Measurements from ENCODE around the gene SGIP1. TPM values are rescaled to one million over a fixed set of nuclear protein-coding genes. Genes with fewer than 3 reads are reported as not detected.
"Not testable (repeated sequence)": the region's sequence is repeated elsewhere in the genome, so short reads cannot be mapped to it uniquely, and the experiment has no call there.

Gene SGIP1
- total RNA-seq, 1 donor from 2014 or later = 1.9 TPM

DNA sequence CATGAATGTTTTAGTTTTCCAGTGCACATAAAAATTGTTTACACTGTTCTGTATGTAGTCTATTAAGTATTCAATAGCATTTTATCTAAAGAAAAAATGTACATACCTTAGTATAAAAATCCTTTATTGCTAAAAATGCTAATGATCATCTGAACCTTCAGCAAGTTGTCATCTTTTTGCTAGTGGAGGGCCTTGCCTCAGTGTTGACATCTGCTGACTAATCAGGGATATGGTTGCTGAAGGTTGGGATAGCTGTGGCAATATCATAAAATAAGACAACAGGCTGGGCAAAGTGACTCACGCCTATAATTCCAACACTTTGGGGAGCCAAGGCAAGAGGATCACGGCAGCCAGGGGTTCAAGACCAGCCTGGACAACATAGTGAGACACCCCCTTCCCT is 227.3 kb downstream of the SGIP1 start:
- DNase-seq (ENCODE audit: low read depth) = peak; percentile 5

DNA sequence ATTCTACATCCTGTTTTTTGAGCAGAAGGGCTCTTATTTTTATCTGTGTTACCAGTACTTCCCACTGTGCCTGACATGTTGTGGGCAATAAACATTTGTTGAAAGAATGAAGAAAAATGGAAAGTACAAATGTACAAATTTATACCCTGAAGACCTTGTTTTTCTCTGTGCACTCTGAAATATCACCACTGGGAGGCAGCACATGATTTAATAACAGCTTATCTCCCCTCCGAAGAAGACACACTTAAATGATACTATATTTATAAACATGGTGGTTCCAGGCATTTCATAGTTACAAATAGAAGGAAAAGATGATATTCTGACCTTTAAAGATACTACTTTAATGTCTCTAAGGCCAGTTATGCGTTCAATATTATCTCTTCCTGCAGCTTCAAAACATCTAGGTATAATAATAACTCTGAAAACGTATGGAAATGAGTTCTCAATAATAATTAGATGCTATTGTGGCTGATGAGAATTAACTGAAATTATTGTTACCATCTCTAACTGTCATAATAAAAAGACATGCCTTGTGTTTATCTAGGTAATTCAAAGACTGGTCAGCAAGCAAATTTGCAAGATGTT is 231.1 kb downstream of the SGIP1 start:
- DNase-seq (ENCODE audit: low read depth) = peak; percentile 74

DNA sequence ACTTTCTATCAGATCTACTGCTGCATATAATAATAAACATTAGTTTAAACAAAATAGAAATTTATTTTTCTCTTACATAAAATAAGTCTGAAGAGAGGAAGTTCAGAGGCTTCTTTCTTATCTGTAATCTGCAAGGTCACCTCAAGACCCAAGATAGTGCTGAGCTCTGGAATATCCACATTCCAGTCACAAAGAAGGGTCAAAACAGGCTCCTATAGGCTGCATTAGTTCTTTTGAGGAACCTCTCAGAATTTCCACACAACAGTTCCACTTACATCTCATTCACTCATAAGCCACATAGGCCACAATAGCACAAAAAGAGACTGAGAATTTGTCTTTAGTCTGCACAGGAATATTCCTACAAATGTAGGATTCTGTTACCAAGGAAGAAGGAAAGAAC is 233.7 kb downstream of the SGIP1 start:
- no peak for DNase-seq (ENCODE audit: low read depth)

DNA sequence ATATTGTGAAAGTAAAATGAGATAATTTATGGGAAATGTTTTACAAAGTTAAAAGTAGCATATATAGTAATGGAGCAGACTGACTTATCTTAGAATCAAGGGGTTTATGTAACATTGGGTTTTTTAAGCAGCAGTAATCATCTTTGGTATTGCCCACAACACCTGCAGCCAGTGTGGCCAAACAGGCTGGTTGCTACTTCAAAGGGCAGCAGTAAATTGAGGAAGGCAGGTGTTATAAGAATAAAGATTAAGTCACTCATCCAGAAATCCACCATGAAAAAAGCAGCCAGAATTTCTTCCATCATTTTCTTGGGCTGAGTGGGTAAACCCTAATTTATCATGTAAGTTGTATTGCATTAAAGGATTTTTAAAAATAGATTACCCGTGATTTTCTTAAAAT is 235.0 kb downstream of the SGIP1 start:
- peak; percentile 6 for DNase-seq (ENCODE audit: low read depth)

DNA sequence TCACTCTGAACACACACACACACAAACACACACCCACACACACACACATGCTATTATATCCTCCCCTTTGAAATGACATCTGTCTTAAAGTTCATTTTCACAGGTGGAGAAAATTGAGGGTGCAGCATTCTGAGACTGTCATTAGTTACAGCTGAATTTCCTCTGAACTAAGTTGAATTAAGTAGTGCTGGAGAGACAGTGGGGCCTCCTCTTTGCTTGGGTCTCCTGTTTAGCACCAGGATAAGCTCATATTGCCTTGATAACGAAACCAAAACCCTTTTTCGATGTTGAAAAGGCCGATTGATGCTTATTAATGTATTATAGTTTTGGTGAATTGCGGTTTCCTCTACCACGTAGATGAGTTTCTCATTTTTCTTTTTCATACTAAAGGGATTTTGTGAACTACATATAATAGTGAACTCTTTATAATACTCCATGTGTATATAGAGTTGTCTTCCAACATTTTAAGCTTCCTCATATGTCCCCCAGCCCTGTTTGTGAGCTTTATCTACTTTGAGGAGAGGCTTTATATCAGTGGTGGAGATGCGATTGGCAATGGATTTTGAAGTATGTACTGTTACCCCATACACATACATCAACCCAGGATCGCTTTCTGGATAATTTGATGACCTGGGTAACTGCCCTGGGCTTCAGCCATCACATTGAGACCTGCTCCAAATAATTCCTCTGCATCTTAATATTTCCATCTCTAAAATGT is 235.7 kb downstream of the SGIP1 start:
- peak; percentile 18 for DNase-seq (ENCODE audit: low read depth)

DNA sequence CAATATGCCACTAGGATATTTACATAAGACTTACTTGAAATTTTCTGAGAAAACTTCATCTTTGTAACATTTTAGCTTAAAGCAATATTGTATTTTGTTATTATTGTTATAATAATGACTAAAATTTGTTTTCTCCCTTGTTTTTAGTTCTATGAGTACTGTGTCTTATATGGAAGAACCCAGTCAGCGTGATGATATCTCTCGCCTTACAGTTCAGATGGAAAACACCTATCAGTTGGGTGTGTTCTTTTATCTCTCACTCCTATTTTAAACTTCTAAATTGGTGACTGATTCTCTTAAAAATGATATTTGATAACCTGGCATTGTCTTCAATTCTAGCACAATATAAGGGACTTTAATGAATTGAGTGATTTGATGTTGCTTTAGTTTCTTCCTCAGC is 236.3 kb downstream of the SGIP1 start:
- no peak for DNase-seq (ENCODE audit: low read depth)

DNA sequence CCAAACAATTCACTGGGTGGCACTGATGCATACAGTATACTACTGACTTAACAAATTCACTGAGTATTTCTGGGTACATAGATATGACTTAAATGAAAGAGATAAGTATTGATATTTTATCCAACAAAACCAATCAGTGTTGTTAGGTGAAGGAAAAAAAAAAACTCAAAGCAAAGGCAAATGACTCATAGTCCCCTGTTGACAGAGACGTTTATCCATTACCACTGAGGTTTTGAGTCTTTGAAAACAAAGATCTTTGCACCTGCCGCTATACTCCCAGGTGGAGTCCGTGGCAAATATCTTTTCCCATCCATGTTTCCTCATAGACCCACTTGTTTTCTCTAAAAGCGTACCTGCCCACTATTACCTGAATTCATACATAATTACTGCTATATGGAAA is 236.7 kb downstream of the SGIP1 start:
- no peak for DNase-seq (ENCODE audit: low read depth)

DNA sequence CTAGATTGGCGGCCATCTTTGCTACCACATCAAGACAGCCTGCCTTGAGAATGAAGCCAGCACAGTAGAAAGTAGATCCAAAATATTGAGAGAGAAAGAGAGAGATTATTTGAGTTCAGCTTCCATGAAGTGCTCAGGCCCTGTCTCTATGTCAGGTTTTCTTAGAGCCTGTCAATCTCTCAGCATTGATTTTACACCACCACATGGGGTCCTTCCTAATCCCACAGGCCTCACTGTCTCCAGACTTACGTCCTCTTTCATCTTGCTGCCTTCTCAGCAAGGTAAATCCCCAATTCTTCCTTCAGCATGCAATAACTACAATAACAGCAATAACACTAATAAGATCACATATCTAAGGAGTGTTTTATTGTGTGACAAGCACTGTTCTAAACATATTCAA is 239.3 kb downstream of the SGIP1 start:
- DNase-seq (ENCODE audit: low read depth) = no peak

DNA sequence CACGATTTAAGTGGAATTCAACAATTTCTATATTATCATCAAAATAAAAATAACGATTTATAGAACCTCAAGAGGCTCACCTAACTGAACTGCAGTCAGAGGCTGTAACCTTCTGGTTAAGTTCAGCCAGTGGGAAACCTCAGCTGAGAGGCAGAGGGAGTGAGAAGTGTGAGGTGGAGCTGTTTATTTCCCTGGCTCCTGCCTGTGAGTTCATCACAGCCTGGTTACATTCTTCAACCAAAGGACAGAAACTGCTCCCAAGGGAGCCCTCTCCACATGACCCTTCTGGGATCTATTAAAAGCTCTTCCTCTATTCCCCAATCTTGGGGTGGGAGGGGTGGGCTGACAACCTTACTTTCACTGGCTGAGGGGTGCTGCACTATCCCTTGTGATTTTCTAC is 240.5 kb downstream of the SGIP1 start:
- peak; percentile 30 for DNase-seq (ENCODE audit: low read depth)

DNA sequence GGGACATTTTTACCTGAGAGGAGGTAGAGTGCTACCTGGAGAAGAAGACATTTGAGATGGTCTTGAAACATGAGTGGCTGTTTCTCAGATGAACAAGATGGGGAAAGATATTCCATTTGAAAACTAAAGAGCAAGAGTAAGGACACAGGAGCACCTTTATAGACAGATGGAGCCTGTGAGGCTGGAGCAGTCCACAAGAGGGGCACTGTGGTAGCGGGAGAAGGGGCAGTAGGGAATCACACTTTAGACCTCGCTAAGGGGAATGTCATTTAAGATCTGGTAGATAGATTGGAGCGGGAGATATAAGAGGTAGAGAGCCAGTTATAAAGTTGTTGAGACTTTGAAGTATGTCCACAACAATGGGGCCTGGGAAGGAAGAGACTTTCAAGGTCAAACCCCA is 241.7 kb downstream of the SGIP1 start:
- DNase-seq (ENCODE audit: low read depth) = no peak

DNA sequence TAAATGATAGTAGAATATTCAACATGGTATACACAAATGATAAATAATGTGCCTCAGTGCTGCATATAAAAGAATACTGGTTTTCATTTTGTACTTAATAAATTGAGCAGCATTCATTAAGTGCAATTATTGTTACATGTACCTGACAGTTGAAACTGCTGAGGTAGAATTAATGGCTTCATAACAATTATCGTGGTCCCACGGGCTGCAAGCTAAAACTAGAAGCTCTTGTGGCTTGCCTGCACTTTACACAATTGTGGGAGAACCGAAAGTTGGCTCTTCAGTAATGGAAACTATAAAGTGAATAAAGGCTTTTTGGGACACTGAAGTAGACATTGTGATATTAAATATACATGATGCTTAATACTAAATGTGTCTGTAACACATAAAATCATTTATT is 243.9 kb downstream of the SGIP1 start:
- DNase-seq (ENCODE audit: low read depth) = no peak

DNA sequence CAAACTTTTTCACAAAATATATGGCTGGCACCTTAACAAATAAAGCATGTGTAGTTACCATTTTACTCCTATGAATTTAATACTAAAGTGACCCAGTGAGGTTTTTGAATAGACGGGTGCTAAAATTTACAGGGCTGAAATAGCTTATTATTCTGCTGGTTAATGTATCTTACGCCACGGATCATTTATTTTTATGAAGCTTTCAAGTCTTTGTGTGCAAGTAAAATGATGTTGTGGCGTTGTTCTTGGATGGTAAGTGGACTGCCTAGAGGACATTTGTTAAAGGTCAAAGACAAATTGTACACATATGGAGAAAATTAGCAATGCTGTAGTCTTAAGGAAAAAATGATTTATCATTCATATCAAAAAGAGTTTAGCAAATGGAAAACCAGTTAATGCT is 244.3 kb downstream of the SGIP1 start:
- no peak for DNase-seq (ENCODE audit: low read depth)

DNA sequence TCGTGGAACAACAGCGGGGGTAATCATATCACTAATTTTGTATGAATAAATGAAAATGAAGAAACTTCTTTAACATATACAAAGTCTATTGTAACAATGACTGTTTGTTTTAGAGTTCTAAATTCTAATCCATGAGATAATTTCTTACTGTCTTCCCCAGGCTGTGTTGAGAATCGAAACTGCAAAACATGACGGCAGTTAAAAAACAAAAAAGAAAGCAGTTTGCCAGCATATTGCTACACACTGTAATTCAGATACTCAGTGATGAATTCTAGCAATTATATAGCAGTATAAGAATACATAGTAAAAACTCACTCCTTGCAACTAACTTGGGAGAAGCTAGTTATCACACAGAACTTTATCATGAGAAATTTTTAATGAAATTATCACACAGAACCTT is 245.0 kb downstream of the SGIP1 start:
- no peak for DNase-seq (ENCODE audit: low read depth)

DNA sequence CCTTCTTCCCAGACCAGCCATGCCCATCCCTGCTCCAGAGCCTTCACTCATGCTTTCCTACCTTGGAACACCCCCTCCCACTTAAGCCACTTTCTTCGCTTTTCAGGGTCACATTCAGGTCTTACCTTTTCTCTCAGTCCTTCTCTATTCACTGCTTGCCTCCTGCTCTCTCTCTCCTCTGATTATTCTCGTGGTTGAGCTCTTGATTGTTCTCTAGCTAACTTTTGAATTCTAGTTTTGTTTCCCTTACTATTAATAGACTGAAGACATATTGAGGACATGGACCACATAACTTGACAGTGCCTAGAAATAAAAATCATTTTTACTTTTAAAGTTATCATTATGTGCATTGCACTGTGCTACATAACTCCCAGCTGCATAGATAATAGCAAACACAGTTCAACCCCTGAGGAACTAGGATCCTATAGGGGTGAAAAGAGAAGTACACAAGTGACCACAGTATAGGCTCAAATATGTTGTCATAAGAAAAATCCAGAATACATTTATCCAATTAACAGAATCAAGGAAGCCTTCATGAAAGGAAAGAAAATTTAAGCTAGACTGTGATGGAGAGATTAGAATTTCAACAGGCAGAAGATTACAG is 245.6 kb downstream of the SGIP1 start:
- no peak for DNase-seq (ENCODE audit: low read depth)

DNA sequence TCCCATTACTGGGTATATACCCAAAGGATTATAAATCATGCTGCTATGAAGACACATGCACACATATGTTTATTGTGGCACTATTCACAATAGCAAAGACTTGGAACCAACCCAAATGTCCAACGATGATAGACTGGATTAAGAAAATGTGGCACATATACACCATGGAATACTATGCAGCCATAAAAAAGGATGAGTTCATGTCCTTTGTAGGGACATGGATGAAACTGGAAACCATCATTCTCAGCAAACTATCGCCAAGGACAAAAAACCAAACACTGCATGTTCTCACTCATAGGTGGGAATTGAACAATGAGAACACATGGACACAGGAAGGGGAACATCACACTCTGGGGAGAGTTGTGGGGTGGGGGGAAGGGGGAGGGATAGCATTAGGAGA is 251.8 kb downstream of the SGIP1 start:
- DNase-seq (ENCODE audit: low read depth) = not testable (repeated sequence)

DNA sequence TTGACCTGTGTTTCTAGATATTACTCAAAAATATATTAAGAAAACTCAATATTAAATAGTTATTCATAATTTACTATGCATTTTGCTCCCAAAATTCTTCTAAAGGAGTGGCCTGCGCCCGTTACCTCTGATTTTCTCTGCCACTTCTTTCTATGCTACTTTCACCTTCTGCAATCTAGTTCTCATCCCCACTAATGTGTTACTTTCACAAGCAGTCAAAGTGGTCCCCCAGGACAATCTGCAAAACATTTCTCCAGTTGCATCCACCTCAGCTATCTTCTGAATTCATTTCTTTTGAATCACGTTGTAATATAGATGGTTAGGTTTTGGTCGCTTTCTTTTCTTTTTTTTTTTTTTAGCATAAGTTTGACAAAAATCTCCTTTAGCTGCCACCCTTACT is 253.7 kb downstream of the SGIP1 start:
- DNase-seq (ENCODE audit: low read depth) = no peak

DNA sequence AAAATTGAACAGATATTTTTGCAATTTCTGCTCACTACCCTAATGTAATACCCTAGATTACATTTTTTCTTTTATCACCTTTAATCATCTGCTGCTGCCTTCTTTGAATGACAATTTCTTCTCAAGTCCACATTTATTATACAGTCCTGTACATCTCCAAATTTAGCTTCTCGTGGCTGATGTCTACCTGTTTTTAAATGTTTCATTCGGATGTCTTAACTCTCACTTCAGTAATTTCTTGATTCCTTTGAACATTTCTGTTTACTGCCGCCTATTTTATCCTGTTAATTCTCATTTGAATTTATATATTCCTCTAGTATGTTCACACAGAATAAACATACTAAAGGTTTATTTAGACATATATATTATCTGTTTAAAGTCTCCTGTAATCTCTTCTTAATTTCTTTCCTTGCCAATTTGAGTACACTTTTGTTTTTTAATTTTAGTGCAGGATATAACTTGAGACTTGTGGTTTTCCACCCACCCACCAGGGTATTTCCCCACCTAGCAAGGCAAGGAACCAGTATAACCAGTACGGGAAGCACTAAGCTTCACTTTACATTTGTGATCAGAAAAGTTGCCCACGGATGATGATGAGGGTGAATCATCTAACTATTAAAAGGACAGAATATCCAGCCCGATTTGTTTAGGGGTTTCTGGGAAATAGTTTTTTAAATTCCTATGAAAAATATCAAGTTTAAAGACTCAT is 254.4 kb downstream of the SGIP1 start:
- peak; percentile 23 for DNase-seq (ENCODE audit: low read depth)

DNA sequence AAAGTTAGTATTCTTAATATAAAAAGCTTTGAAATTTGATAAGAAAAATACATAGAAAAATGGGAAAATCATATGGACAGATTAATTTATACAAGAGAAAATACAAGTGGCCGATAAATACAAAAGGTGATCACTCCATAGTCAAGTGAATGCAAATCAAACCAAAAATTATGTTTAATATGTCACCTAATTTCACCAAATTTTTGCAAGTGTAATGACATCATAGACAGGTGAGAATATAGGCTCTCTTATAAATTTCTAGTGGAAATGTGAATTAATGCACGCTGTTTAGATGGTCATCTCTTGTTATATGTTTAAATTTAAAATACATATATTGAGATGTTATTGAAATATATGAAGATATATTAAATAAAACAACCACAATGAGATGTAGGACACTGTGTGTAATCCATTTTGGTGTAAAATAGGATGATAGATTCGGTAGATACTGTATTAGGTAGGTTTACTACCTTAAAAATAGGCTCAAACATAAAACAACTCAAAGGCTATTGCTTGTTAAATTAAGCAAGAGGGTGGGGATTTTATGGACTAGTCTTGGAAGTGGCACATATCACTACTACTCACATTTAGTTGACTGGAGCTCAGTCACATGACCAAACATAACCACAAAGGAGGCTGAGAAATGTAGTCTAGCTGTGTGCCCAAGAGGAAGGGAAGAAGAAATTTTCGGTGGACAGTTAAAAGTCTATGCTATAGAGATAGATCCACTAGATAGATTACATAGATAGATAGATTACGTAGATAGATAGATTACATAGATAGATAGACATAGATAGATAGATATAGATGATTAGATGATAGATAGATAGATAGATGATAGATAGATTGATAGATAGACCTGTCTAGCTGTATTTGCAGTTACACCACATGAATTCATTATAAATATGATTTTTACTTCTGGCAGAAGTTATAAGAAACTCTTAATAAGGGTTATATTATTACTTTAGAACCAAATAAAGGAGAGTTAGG is 258.0 kb downstream of the SGIP1 start:
- DNase-seq (ENCODE audit: low read depth) = no peak

DNA sequence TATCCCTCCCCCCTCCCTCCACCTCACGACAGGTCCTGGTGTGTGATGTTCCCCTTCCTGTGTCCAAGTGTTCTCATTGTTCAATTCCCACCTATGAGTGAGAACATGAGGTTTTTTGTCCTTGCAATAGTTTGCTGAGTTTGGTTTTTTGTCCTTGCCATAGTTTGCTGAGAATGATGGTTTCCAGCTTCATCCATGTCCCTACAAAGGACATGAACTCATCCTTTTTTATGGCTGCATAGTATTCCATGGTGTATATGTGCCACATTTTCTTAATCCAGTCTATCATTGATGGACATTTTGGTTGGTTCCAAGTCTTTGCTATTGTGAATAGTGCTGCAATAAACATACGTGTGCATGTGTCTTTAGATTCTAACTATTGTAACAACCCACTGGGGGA is 261.9 kb downstream of the SGIP1 start:
- not testable (repeated sequence) for DNase-seq (ENCODE audit: low read depth)
